GM12878 (cell line): ENCODE data around the gene TNKS2. TPM values are rescaled to one million over a fixed set of nuclear protein-coding genes. Genes with fewer than 3 reads are reported as not detected.

Experiments used
- ATF3 ChIP-seq: IDR thresholded peaks from 2 replicates; pipeline ENCODE4 v1.6.1; 2011; ENCODE audit warnings: low read depth, mild to moderate bottlenecking, low read length, moderate library complexity, borderline replicate concordance; ENCODE audit errors: extremely low read depth
- CHD1 ChIP-seq: IDR thresholded peaks from 2 replicates; pipeline ENCODE4 v1.6.1; 2012; ENCODE audit warnings: low read depth, low read length, improper control_type of control experiment
- CHD2 ChIP-seq: IDR thresholded peaks from 2 replicates; pipeline ENCODE4 v1.6.1; 2011; ENCODE audit warnings: low read depth, low read length, improper control_type of control experiment, borderline replicate concordance
- DPF2 ChIP-seq: fragments of 450-650 bp; IDR thresholded peaks from 2 replicates; pipeline ENCODE4 v1.6.1; 2017; ENCODE audit warnings: mild to moderate bottlenecking
- EZH2 ChIP-seq: IDR thresholded peaks from 2 replicates; pipeline ENCODE4 v1.6.1; 2012; ENCODE audit warnings: low read depth, mild to moderate bottlenecking, control low read depth, inconsistent platforms, low read length, borderline replicate concordance; ENCODE audit not compliant: control insufficient read depth
- IKZF1 ChIP-seq: fragments of 450-650 bp; conservative IDR thresholded peaks from 2 replicates; pipeline ENCODE4 v1.6.1; 2017; ENCODE audit warnings: antibody characterized with exemption, mild to moderate bottlenecking
- JUNB ChIP-seq: IDR thresholded peaks from 2 replicates; pipeline ENCODE4 v1.6.1; 2016; ENCODE audit warnings: antibody characterized with exemption, mild to moderate bottlenecking
- KLF5 ChIP-seq: fragments of 450-650 bp; IDR thresholded peaks from 2 replicates; pipeline ENCODE4 v1.6.1; 2014; ENCODE audit warnings: mild to moderate bottlenecking; ENCODE audit not compliant: partially characterized antibody
- NBN ChIP-seq: fragments of 450-650 bp; IDR thresholded peaks from 2 replicates; pipeline ENCODE4 v1.6.1; 2016
- NKRF ChIP-seq: fragments of 450-650 bp; conservative IDR thresholded peaks from 2 replicates; pipeline ENCODE4 v1.6.1; 2017; ENCODE audit warnings: mild to moderate bottlenecking, moderate library complexity
- PBX3 ChIP-seq: IDR thresholded peaks from 2 replicates; pipeline ENCODE4 v1.6.1; 2011; ENCODE audit warnings: mild to moderate bottlenecking, low read depth, low read length, moderate library complexity; ENCODE audit not compliant: insufficient replicate concordance
- PML ChIP-seq: IDR thresholded peaks from 2 replicates; pipeline ENCODE4 v1.6.1; 2012; ENCODE audit warnings: low read length, inconsistent platforms
- RB1 ChIP-seq: fragments of 450-650 bp; formaldehyde crosslinking; IDR thresholded peaks from 2 replicates; pipeline ENCODE4 v1.6.1; 2017; ENCODE audit warnings: mild to moderate bottlenecking, borderline replicate concordance
- SIN3A ChIP-seq: IDR thresholded peaks from 2 replicates; pipeline ENCODE4 v1.6.1; 2012; ENCODE audit warnings: low read depth, low read length, improper control_type of control experiment
- TCF7 ChIP-seq: IDR thresholded peaks from 2 replicates; pipeline ENCODE4 v1.6.1; 2014; ENCODE audit warnings: antibody characterized with exemption, borderline replicate concordance
- ZSCAN29 ChIP-seq: fragments of 450-650 bp; IDR thresholded peaks from 2 replicates; pipeline ENCODE4 v1.6.1; 2017; ENCODE audit warnings: mild to moderate bottlenecking, moderate library complexity
- polyA plus RNA-seq, 11 experiments: library from polyadenylated mRNA; depleted of rRNA in 4 of 11; unstranded in 6 of 11; stranded (reverse) in 5 of 11; fragments of >200 nt; fragmentation: Nextera tagmentation in 4 of 11; fragmentation: Illumina TruSeq in 1 of 11; extraction: Ambion mirVana in 4 of 11; extraction: Trizol in 1 of 11; gene quantifications; 1 replicate in 1 of 11; 2 replicates in 10 of 11; pipeline versions ENCODE4 v1.2.1 to v1.2.3, GENCODE V29; 2011 to 2016; ENCODE audit warnings: inconsistent platforms in 2 of 11, missing spikeins in 2 of 11, low read depth in 1 of 11
- total RNA-seq, 4 experiments: library from RNA; depleted of rRNA in 3 of 4; stranded (reverse); fragments of >200 nt in 3 of 4; fragmentation: Illumina TruSeq in 1 of 4; extraction: Trizol in 1 of 4; gene quantifications; 2 replicates each; pipeline versions ENCODE4 v1.2.1 to v1.2.3, GENCODE V29; 2013 to 2021
- TF ChIP-seq, protein P1 (sequence below): fragments of 450-650 bp; formaldehyde crosslinking; IDR thresholded peaks from 2 replicates; pipeline ENCODE4 v1.4.0; 2022; ENCODE audit warnings: mild to moderate bottlenecking, moderate library complexity
- TF ChIP-seq, protein P2 (sequence below): fragments of 150-350 bp; IDR thresholded peaks from 2 replicates; pipeline ENCODE4 v1.6.1; 2014; ENCODE audit warnings: mild to moderate bottlenecking, low read depth, low read length
- TF ChIP-seq, protein P3 (sequence below): IDR thresholded peaks from 2 replicates; pipeline ENCODE4 v1.6.1; 2012; ENCODE audit warnings: low read depth, low read length, improper control_type of control experiment
- TF ChIP-seq, protein P4 (sequence below): fragments of 450-650 bp; IDR thresholded peaks from 2 replicates; pipeline ENCODE4 v1.6.1; 2016; ENCODE audit warnings: mild to moderate bottlenecking

The TNKS2 gene
- total and polyA plus RNA-seq, 10 of the 15 experiments (the other 5 are each of a cell fraction or from before 2014, with no cell fraction given) = 2.9 to 24.2 (median 6.9) TPM

DNA sequence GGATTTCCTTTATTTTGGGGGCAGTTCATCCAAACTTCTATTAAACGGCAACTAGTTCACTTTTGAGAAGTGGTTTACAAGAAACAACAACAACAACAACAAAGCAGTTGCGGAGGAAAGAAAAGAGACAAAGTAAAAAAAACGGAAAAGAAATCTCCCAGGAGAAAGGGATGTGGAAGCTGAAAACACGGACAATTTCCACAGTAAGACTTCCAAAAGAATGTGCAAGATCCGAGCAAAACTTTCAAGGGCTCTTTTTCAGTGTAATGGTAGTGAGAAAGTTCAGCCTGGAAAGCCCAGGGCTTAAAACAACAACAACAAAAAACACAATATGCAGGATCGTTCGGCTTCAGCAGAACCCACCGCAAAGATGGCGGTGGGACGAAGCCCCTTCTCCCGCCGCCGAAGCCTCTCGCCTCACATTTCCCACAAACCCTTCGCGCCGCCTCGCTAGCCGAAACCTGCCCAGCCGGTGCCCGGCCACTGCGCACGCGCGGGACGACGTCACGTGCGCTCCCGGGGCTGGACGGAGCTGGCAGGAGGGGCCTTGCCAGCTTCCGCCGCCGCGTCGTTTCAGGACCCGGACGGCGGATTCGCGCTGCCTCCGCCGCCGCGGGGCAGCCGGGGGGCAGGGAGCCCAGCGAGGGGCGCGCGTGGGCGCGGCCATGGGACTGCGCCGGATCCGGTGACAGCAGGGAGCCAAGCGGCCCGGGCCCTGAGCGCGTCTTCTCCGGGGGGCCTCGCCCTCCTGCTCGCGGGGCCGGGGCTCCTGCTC is at the start of gene TNKS2 (continued):
- peak; percentile 85 for TF ChIP-seq NKRF
- TF ChIP-seq TCF7 = no peak
- TF ChIP-seq SIN3A = peak; percentile 16; the same call in 1 of the 2 replicates
- TF ChIP-seq CHD2 = peak; percentile 49
- 0 out of 2 replicates have a peak, but pooled peaks have one; percentile 49 for TF ChIP-seq ZSCAN29
- TF ChIP-seq PML = no peak; the same call in 1 of the 2 replicates
- TF ChIP-seq EZH2 = no peak
- TF ChIP-seq, protein P1, sequence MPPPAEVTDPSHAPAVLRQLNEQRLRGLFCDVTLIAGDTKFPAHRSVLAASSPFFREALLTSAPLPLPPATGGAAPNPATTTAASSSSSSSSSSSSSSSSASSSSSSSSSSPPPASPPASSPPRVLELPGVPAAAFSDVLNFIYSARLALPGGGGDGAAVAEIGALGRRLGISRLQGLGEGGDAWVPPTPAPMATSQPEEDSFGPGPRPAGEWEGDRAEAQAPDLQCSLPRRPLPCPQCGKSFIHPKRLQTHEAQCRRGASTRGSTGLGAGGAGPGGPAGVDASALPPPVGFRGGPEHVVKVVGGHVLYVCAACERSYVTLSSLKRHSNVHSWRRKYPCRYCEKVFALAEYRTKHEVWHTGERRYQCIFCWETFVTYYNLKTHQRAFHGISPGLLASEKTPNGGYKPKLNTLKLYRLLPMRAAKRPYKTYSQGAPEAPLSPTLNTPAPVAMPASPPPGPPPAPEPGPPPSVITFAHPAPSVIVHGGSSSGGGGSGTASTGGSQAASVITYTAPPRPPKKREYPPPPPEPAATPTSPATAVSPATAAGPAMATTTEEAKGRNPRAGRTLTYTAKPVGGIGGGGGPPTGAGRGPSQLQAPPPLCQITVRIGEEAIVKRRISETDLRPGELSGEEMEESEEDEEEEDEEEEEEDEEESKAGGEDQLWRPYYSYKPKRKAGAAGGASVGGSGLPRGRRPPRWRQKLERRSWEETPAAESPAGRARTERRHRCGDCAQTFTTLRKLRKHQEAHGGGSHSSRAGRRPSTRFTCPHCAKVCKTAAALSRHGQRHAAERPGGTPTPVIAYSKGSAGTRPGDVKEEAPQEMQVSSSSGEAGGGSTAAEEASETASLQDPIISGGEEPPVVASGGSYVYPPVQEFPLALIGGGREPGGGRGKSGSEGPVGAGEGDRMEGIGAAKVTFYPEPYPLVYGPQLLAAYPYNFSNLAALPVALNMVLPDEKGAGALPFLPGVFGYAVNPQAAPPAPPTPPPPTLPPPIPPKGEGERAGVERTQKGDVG (CRISPR knock-in tag) = no peak
- TF ChIP-seq, protein P2, sequence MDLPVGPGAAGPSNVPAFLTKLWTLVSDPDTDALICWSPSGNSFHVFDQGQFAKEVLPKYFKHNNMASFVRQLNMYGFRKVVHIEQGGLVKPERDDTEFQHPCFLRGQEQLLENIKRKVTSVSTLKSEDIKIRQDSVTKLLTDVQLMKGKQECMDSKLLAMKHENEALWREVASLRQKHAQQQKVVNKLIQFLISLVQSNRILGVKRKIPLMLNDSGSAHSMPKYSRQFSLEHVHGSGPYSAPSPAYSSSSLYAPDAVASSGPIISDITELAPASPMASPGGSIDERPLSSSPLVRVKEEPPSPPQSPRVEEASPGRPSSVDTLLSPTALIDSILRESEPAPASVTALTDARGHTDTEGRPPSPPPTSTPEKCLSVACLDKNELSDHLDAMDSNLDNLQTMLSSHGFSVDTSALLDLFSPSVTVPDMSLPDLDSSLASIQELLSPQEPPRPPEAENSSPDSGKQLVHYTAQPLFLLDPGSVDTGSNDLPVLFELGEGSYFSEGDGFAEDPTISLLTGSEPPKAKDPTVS = no peak
- TF ChIP-seq KLF5 = peak; percentile 58
- TF ChIP-seq CHD1 = no peak
- TF ChIP-seq, protein P3, sequence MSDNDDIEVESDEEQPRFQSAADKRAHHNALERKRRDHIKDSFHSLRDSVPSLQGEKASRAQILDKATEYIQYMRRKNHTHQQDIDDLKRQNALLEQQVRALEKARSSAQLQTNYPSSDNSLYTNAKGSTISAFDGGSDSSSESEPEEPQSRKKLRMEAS = peak; percentile 95
- TF ChIP-seq JUNB = no peak
- no peak for TF ChIP-seq PBX3
- peak; percentile 93 for TF ChIP-seq ATF3
- TF ChIP-seq IKZF1 = peak; percentile 94
- peak; percentile 85; the same call in 1 of the 2 replicates for TF ChIP-seq RB1
- TF ChIP-seq NBN = peak; percentile 48; the same call in 1 of the 2 replicates
- TF ChIP-seq, protein P4, sequence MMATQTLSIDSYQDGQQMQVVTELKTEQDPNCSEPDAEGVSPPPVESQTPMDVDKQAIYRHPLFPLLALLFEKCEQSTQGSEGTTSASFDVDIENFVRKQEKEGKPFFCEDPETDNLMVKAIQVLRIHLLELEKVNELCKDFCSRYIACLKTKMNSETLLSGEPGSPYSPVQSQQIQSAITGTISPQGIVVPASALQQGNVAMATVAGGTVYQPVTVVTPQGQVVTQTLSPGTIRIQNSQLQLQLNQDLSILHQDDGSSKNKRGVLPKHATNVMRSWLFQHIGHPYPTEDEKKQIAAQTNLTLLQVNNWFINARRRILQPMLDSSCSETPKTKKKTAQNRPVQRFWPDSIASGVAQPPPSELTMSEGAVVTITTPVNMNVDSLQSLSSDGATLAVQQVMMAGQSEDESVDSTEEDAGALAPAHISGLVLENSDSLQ = no peak
- peak; percentile 90 for TF ChIP-seq DPF2
